K562 (cell line): ENCODE measurements around the gene TP53BP2. TPM values are rescaled to one million over a fixed set of nuclear protein-coding genes. Genes with fewer than 3 reads are reported as not detected.

ENCODE experiments used
- ATAC-seq: fragments of 200-7000 bp; cut with Tn5 transposase; 3 replicates; pipeline ENCODE4 v1.9.1; 2020; ENCODE audit warnings: moderate library complexity
- BruUV-seq: library from RNA; stranded (reverse); fragments of 400-500 nt; replicated peaks from 2 replicates; lab custom pipeline; 2021; lab: Mats Ljungman, UMichigan
- CTCF ChIA-PET: fragments of 300-600 bp; formaldehyde crosslinking; extraction: SDS; loops from one replicate; lab custom pipeline; 2021; ENCODE audit warnings: low intra/inter-chr PET ratio; lab: Yijun Ruan, JAX
- POLR2A ChIA-PET: fragments of 300-600, 350-650 bp; sonication (Branson Sonifier 250); formaldehyde crosslinking; extraction: SDS; loops from one replicate; lab custom pipeline; 2021; ENCODE audit warnings: antibody characterized with exemption, inconsistent platforms; lab: Yijun Ruan, JAX
- DNase-seq, 4 experiments: peaks; one replicate each; pipeline versions ENCODE4 v3.0.0 to v3.0.0-alpha.2; 2011 to 2018; ENCODE audit warnings: low spot score in 3 of 4, mixed read lengths in 3 of 4; ENCODE audit errors: extremely low read depth in 1 of 4
- FAIRE-seq: peaks from 2 replicates; lab custom pipeline; 2011; peaks lifted over from hg19 to GRCh38; lab: Jason Lieb, UNC
- H2AFZ ChIP-seq: 2 replicates; pipeline ENCODE4 v1.6.0; 2011; ENCODE audit warnings: low read depth, low read length, control low read depth, inconsistent platforms
- H3K27ac ChIP-seq: fragments of 200-600 bp; 3 replicates; pipeline ENCODE4 v1.8.0; 2011; ENCODE audit warnings: low read depth, mild to moderate bottlenecking, control low read depth, inconsistent platforms, low read length, moderate library complexity, mixed read lengths; ENCODE audit errors: extremely low read depth
- H3K27me3 ChIP-seq, 2 experiments: fragments of 300-600 bp in 1 of 2; 2 replicates in 1 of 2; 3 replicates in 1 of 2; pipeline versions ENCODE4 v1.6.0 to v1.8.0; 2011; ENCODE audit warnings: inconsistent platforms in 2 of 2, low read length in 2 of 2, mild to moderate bottlenecking in 1 of 2, mixed read lengths in 1 of 2, moderate library complexity in 1 of 2; ENCODE audit not compliant: control insufficient read depth in 2 of 2, insufficient read depth in 2 of 2
- H3K36me3 ChIP-seq: fragments of 300-600 bp; 3 replicates; pipeline ENCODE4 v1.8.0; 2011; ENCODE audit warnings: mild to moderate bottlenecking, low read length, inconsistent platforms; ENCODE audit not compliant: control insufficient read depth, insufficient read depth
- H3K4me1 ChIP-seq, 2 experiments: fragments of 200-600 bp in 1 of 2; replicated peaks in 1 of 2; 2 replicates in 1 of 2; 3 replicates in 1 of 2; pipeline versions ENCODE4 v1.5.1 to v1.8.0; 2011; ENCODE audit warnings: inconsistent platforms in 2 of 2, low read length in 2 of 2, mild to moderate bottlenecking in 1 of 2, mixed read lengths in 1 of 2, moderate library complexity in 1 of 2; ENCODE audit not compliant: control insufficient read depth in 2 of 2, insufficient read depth in 2 of 2
- H3K4me2 ChIP-seq: 2 replicates; pipeline ENCODE4 v1.6.1; 2011; ENCODE audit warnings: low read length, control low read depth, inconsistent platforms, mixed read lengths; ENCODE audit not compliant: insufficient read depth
- H3K4me3 ChIP-seq: fragments of 200-600 bp; sonication (generic), shearing (Covaris generic); 2 replicates; pipeline ENCODE4 v1.5.1; 2016; ENCODE audit warnings: control low read depth, inconsistent platforms
- H3K79me2 ChIP-seq: fragments of 200-600 bp; 3 replicates; pipeline ENCODE4 v1.8.0; 2011; ENCODE audit warnings: low read length, inconsistent platforms; ENCODE audit not compliant: control insufficient read depth, insufficient read depth
- H3K9ac ChIP-seq, 2 experiments: 2 replicates each; pipeline versions ENCODE4 v1.6.0 to v1.6.1; 2011; ENCODE audit warnings: low read depth in 2 of 2, low read length in 2 of 2, control low read depth in 1 of 2, inconsistent platforms in 1 of 2, mild to moderate bottlenecking in 1 of 2, mixed read lengths in 1 of 2; ENCODE audit not compliant: insufficient read depth in 1 of 2
- H3K9me1 ChIP-seq: one replicate; pipeline ENCODE4 v1.6.0; 2011; ENCODE audit warnings: inconsistent platforms, mild to moderate bottlenecking, low read length, moderate library complexity; ENCODE audit not compliant: control insufficient read depth, insufficient read depth
- H3K9me3 ChIP-seq: replicated peaks from 2 replicates; pipeline ENCODE4 v1.5.1; 2011; ENCODE audit warnings: low read depth, low read length, inconsistent platforms; ENCODE audit not compliant: control insufficient read depth, insufficient read depth
- H4K20me1 ChIP-seq: replicated peaks from 2 replicates; pipeline ENCODE4 v1.6.1; 2011; ENCODE audit warnings: low read length, inconsistent platforms, mixed read lengths; ENCODE audit not compliant: control insufficient read depth, insufficient read depth
- CTCF ChIP-seq, 3 experiments: IDR thresholded peaks in 2 of 3; conservative IDR thresholded peaks in 1 of 3; 2 replicates each; pipeline ENCODE4 v1.5.1; 2011 to 2012; ENCODE audit warnings: low read length in 3 of 3, mild to moderate bottlenecking in 3 of 3, control low read depth in 2 of 3, improper control_type of control experiment in 1 of 3, inconsistent platforms in 1 of 3, low read depth in 1 of 3, mixed read lengths in 1 of 3, moderate library complexity in 1 of 3; ENCODE audit not compliant: insufficient read depth in 2 of 3
- TAF1 ChIP-seq: IDR thresholded peaks from 2 replicates; pipeline ENCODE4 v1.6.1; 2011; ENCODE audit warnings: mild to moderate bottlenecking, low read length, moderate library complexity; ENCODE audit not compliant: insufficient read depth, control insufficient read depth, severe bottlenecking; ENCODE audit errors: extremely low read depth
- WGBS: fragments of 100-300 bp; shearing (Covaris generic); methylation state at CpG from one replicate; pipeline ENCODE4 v1.1.6; 2016; ENCODE audit warnings: low coverage, mixed read lengths; ENCODE audit not compliant: insufficient coverage; ENCODE audit errors: missing lambda C conversion rate; 5-methylcytosine and 5-hydroxymethylcytosine counted together
- in situ Hi-C: fragments of 300-500 bp; cut with MboI; formaldehyde crosslinking; loops from 4 replicates; pipeline ENCODE4 v1.15.0; 2018; ENCODE audit warnings: inconsistent platforms, mixed read lengths
- intact Hi-C: fragments of 100-400 bp; cut with micrococcal nuclease; formaldehyde crosslinking; loops from 2 replicates; pipeline ENCODE4 v1.14.2; 2022
- polyA plus RNA-seq, 8 experiments: library from polyadenylated mRNA; depleted of rRNA in 4 of 8; stranded (reverse) in 5 of 8; unstranded in 3 of 8; fragments of >200 nt; fragmentation: Nextera tagmentation in 2 of 8; fragmentation: Illumina TruSeq in 1 of 8; extraction: Ambion mirVana in 2 of 8; extraction: Trizol in 1 of 8; gene quantifications; 2 replicates each; pipeline versions ENCODE4 v1.2.1 to v1.2.3, GENCODE V29; 2011 to 2014; ENCODE audit warnings: inconsistent platforms in 1 of 8, missing spikeins in 1 of 8
- total RNA-seq, 7 experiments: library from RNA; depleted of rRNA in 6 of 7; stranded (reverse); fragments of >200 nt in 6 of 7; fragmentation: Illumina TruSeq in 2 of 7; extraction: Trizol in 2 of 7; gene quantifications; 2 replicates each; pipeline versions ENCODE4 v1.2.1 to v1.2.3, GENCODE V29; 2011 to 2021; ENCODE audit warnings: low replicate concordance in 1 of 7

TP53BP2 gene
- total and polyA plus RNA-seq, 9 of the 15 experiments (the other 6 are each of a cell fraction or from before 2014, with no cell fraction given), result 17.0 to 69.6 (median 40.1) TPM

- Histone ChIP-seq H3K9me1 (no peaks in the 10 kb centered on the region), H3K36me3 (peaks cover 85% of the 10 kb centered on the region), H3K4me1 (no peaks in the 10 kb centered on the region; a peak in 2 of 5 replicates), H3K4me2 (no peak overlapping the region), H3K9me3 (no peaks in the 10 kb centered on the region), H3K27me3 (no peaks in the 10 kb centered on the region), H2AFZ (no peak overlapping the region), H3K9ac (peak overlapping the region in 1 of 2 experiments; percentile 29; a peak in 1 of 4 replicates), H3K27ac (no peak overlapping the region), H3K4me3 (no peak overlapping the region), H3K79me2 (no peaks in the 10 kb centered on the region), H4K20me1 (no peaks in the 10 kb centered on the region)
- BruUV-seq, result no TSS peak
- no peak; the same call in 2 of the 3 replicates for ATAC-seq
- intact Hi-C loops, result no loop called here
- ChIA-PET CTCF (no interaction called here), POLR2A (interaction anchor here (0.9 to 2.2 kb wide), 7 partner anchors 9 to 37 kb away, joined by 3 to 12 read pairs (median 5); no protein-coding TSS in a partner anchor)
- no peak for DNase-seq
- TF ChIP-seq TAF1 (no peak), CTCF (IDR thresholded peaks at IDR 0.05 in 2 of 3, conservative IDR thresholded peaks at IDR 0.05 in 1 of 3; ENCODE audit: insufficient read depth in 2 of 3, low read depth in 1 of 3, low read length in 3 of 3) (0 out of 6 replicates have a peak, but pooled peaks of 1 of the 3 experiments have one; percentile 2)
- WGBS, result 81% methylated on average over 13 of the region's 13 CpGs
- FAIRE-seq, result no peak
- in situ Hi-C loops, result loop anchor here (10.0 kb wide), 1 partner anchor 201 kb away; no protein-coding TSS in a partner anchor
Observed at GRCh38 chr1:223755992-223756775, 89.6 kb downstream of the TP53BP2 start.
